Tibial nerve (tissue), 4 donors: ENCODE data around the gene BMPR1A.
A peak's percentile ranks its signal among the peaks of the same experiment; 100 is the strongest.

Experiments used
- CTCF ChIP-seq, 5 experiments: fragments of 200-600 bp in 3 of 5; fragments of 450-650 bp in 2 of 5; sonication (generic) in 3 of 5; IDR thresholded peaks; one replicate each; pipeline ENCODE4 v1.5.1; 2016 to 2019; ENCODE audit warnings: antibody characterized with exemption in 5 of 5, mild to moderate bottlenecking in 3 of 5, moderate library complexity in 2 of 5
- EP300 ChIP-seq, 2 donors: sonication (generic); formaldehyde crosslinking; IDR thresholded peaks; one replicate each; pipeline ENCODE4 v1.6.1; 2017; ENCODE audit warnings: antibody characterized with exemption in 2 of 2, mild to moderate bottlenecking in 1 of 2
- POLR2A ChIP-seq, 2 donors: fragments of 450-650 bp; IDR thresholded peaks; one replicate each; pipeline ENCODE4 v1.6.1; 2017; ENCODE audit warnings: antibody characterized with exemption in 2 of 2, mild to moderate bottlenecking in 2 of 2, moderate library complexity in 2 of 2

GRCh38 chr10:86979977-86980448, 223.6 kb downstream of the BMPR1A start:
- TF ChIP-seq EP300 (IDR thresholded peaks at IDR 0.05) (peak; percentile 66 to 70), CTCF (IDR thresholded peaks at IDR 0.05) (no peak), POLR2A (IDR thresholded peaks at IDR 0.05) (no peak)
